Nephron progenitor cell (in vitro differentiated cells): ENCODE data around the gene KLRF1.

Experiments
- DNase-seq: peaks from one replicate; pipeline ENCODE4 v3.0.0; 2021
- H3K27ac Mint-ChIP-seq: 2 replicates; pipeline ENCODE4 v1.8.0; 2021; ENCODE audit warnings: mild to moderate bottlenecking, moderate library complexity, mixed read lengths
- H3K27me3 Mint-ChIP-seq: 2 replicates; pipeline ENCODE4 v1.8.0; 2021; ENCODE audit warnings: mild to moderate bottlenecking, low read depth, mixed read lengths; ENCODE audit not compliant: poor library complexity
- H3K36me3 Mint-ChIP-seq: 2 replicates; pipeline ENCODE4 v1.8.0; 2021; ENCODE audit warnings: low read depth, mixed read lengths
- H3K4me1 Mint-ChIP-seq: 2 replicates; pipeline ENCODE4 v1.8.0; 2021; ENCODE audit warnings: mixed read lengths
- H3K4me3 Mint-ChIP-seq: 2 replicates; pipeline ENCODE4 v1.8.0; 2021; ENCODE audit warnings: mild to moderate bottlenecking, moderate library complexity, mixed read lengths
- H3K9me3 Mint-ChIP-seq: 2 replicates; pipeline ENCODE4 v1.8.0; 2021; ENCODE audit warnings: mild to moderate bottlenecking, moderate library complexity, mixed read lengths
- CTCF ChIP-seq: fragments of 200-600 bp; sonication (generic); IDR thresholded peaks from 2 replicates; pipeline ENCODE4 v1.5.0; 2021; ENCODE audit warnings: antibody characterized with exemption

Gene KLRF1

DNA sequence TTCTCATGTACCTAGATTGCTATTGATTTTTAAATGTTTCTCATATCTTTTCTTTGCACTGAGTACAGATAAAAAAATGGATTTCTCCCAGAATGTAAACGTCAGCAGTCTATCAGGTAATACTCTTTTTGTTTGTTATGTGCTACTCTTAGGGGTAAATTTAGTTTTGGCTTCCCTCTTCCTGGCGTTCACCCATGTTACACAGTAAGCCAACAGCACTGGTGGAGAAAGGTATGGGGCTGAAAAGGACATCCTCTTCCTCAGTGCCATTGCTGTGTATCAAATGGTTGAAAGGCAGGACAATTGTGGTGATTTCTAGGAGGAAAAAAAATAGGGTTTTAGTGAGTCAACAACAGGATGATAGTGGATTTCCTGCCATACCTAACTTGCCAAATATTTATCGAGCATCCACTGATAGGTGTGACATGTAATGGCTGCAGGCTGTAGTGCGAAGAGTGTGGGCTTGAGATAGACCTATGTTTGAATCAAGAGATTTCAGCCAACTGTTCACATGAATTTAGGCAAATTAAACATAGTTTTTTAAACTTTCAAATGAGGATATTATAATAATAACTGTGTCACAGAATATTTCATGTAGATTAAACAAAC, 61.5 kb downstream of the KLRF1 start:
- H3K4me1 Mint-ChIP-seq: no peaks in the 10 kb centered on the region
- H3K27me3 Mint-ChIP-seq: peaks cover 3% of the 10 kb centered on the region
- no peaks in the 10 kb centered on the region for H3K36me3 Mint-ChIP-seq

More for the DNA sequence above, 61.5 kb downstream of the KLRF1 start:
- no peak for TF ChIP-seq CTCF
- Mint-ChIP-seq H3K9me3 (no peaks in the 10 kb centered on the region), H3K4me3 (no peak overlapping the region), H3K27ac (no peak overlapping the region)
- no peak for DNase-seq
